Sigmoid colon (tissue), 7 donors: Measurements from ENCODE around the gene HMCN2. TPM values are rescaled to one million over a fixed set of nuclear protein-coding genes. Genes with fewer than 3 reads are reported as not detected.
A peak's percentile ranks its signal among the peaks of the same experiment; 100 is the strongest.

Experiments used
- DNase-seq: peaks from one replicate; pipeline ENCODE4 v3.0.0-alpha.2; 2019
- H3K27ac ChIP-seq, 4 donors: fragments of 200-600 bp; sonication (generic); one replicate each; pipeline ENCODE4 v1.5.1; 2016 to 2019; ENCODE audit warnings: mild to moderate bottlenecking in 1 of 4
- H3K27me3 ChIP-seq, 3 donors: fragments of 200-600 bp; sonication (generic); one replicate each; pipeline ENCODE4 v1.5.1; 2019; ENCODE audit warnings: mild to moderate bottlenecking in 1 of 3
- H3K36me3 ChIP-seq, 4 donors: fragments of 200-600 bp; sonication (generic); one replicate each; pipeline ENCODE4 v1.5.1; 2016 to 2019
- H3K4me1 ChIP-seq, 4 donors: fragments of 200-600 bp; sonication (generic); one replicate each; pipeline ENCODE4 v1.5.1; 2017 to 2019
- H3K4me3 ChIP-seq, 4 donors: fragments of 200-600 bp; sonication (generic); one replicate each; pipeline ENCODE4 v1.5.1; 2017 to 2019; ENCODE audit warnings: mild to moderate bottlenecking in 2 of 4, moderate library complexity in 1 of 4
- H3K9me3 ChIP-seq, 4 donors: fragments of 200-600 bp in 3 of 4; sonication (generic) in 3 of 4; one replicate each; pipeline versions ENCODE4 v1.5.1 to v1.6.1; 2013 to 2019
- EP300 ChIP-seq, 4 donors: sonication (generic); formaldehyde crosslinking; IDR thresholded peaks; one replicate each; pipeline ENCODE4 v1.6.1; 2017; ENCODE audit warnings: antibody characterized with exemption in 4 of 4
- POLR2A ChIP-seq, 2 donors: fragments of 450-650 bp; IDR thresholded peaks; one replicate each; pipeline ENCODE4 v1.6.1; 2016; ENCODE audit warnings: antibody characterized with exemption in 2 of 2, mild to moderate bottlenecking in 2 of 2, moderate library complexity in 2 of 2
- POLR2AphosphoS5 ChIP-seq, 4 donors: sonication (generic); formaldehyde crosslinking; IDR thresholded peaks; one replicate each; pipeline ENCODE4 v1.6.1; 2017; ENCODE audit warnings: antibody characterized with exemption in 4 of 4
- WGBS, 2 donors: extraction: QIAGEN DNeasy Blood & Tissue Kit; methylation state at CpG; one replicate each; pipeline ENCODE4 v1.1.7; 2013; 5-methylcytosine and 5-hydroxymethylcytosine counted together
- intact Hi-C: fragments of 100-400 bp; cut with DNase I; formaldehyde crosslinking; loops from one replicate; pipeline ENCODE4 v1.15.1; 2023
- polyA plus RNA-seq, 3 donors: library from polyadenylated mRNA; stranded (reverse); fragments of 200-250 nt; gene quantifications; one replicate each; pipeline ENCODE4 v1.2.3, GENCODE V29; 2013
- total RNA-seq, 4 donors: library from RNA; depleted of rRNA; stranded (reverse); fragments of >200 nt; gene quantifications; one replicate each; pipeline ENCODE4 v1.1.0, GENCODE V29; 2016
- TF ChIP-seq, protein P1 (sequence below), 4 experiments: fragments of 450-650 bp in 3 of 4; fragments of 200-600 bp in 1 of 4; IDR thresholded peaks; one replicate each; pipeline ENCODE4 v1.5.1; 2016 to 2019; ENCODE audit warnings: antibody characterized with exemption in 4 of 4, mild to moderate bottlenecking in 3 of 4, moderate library complexity in 2 of 4
- donor health status: healthy with polysubstance abuse.
- donor health status: Bipolar disorder and iron deficiency.
- donor health status: healthy.

The HMCN2 gene
- total and polyA plus RNA-seq, 7 donors, result 3.6 to 106 (median 13.2) TPM

- Histone ChIP-seq H3K9me3 (no peaks in the 10 kb centered on the region), H3K4me3 (no peak overlapping the region), H3K27ac (no peak overlapping the region), H3K36me3 (no peaks in the 10 kb centered on the region), H3K4me1 (peaks cover 0 to 27% (median 21%) of the 10 kb centered on the region in 4 donors), H3K27me3 (no peaks in the 10 kb centered on the region)
- TF ChIP-seq EP300 (IDR thresholded peaks at IDR 0.05) (no peak), POLR2AphosphoS5 (IDR thresholded peaks at IDR 0.05) (no peak), POLR2A (IDR thresholded peaks at IDR 0.05) (no peak)
- TF ChIP-seq, protein P1, sequence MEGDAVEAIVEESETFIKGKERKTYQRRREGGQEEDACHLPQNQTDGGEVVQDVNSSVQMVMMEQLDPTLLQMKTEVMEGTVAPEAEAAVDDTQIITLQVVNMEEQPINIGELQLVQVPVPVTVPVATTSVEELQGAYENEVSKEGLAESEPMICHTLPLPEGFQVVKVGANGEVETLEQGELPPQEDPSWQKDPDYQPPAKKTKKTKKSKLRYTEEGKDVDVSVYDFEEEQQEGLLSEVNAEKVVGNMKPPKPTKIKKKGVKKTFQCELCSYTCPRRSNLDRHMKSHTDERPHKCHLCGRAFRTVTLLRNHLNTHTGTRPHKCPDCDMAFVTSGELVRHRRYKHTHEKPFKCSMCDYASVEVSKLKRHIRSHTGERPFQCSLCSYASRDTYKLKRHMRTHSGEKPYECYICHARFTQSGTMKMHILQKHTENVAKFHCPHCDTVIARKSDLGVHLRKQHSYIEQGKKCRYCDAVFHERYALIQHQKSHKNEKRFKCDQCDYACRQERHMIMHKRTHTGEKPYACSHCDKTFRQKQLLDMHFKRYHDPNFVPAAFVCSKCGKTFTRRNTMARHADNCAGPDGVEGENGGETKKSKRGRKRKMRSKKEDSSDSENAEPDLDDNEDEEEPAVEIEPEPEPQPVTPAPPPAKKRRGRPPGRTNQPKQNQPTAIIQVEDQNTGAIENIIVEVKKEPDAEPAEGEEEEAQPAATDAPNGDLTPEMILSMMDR (IDR thresholded peaks at IDR 0.05), result no peak
- intact Hi-C loops, result no loop called here
- 86 to 90% methylated on average over 13 of the region's 13 CpGs for WGBS, 2 donors
- DNase-seq, result peak; percentile 53
Observed at GRCh38 chr9:130244548-130245165, 20.9 kb upstream of the HMCN2 start.

- no peaks in the 10 kb centered on the region for H3K36me3 ChIP-seq
- intact Hi-C loops, result no loop called here
Observed at GRCh38 chr9:130245474-130245873, 20.1 kb upstream of the HMCN2 start.

DNA sequence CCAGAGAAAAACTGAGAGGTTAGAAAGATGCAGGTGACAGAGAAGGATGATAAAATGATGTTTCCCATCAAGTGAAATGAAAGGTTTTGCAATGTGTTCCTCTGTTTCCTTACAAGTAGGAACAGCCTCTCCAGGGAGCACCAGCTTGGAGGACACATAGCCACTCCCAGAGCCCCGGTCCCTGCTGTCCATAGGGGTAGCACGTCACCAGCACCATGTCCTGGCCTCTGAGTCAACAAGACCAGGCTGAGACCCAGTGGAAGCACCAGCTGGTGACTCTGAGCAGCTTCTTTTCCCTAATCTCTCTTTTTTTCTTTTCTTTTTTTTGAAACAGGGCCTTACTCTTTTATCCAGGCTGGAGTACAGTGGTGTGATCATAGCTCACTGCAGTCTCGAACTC lies 19.4 kb upstream of the HMCN2 start:
- H3K4me1 ChIP-seq, result peaks cover 0 to 13% (median 11%) of the 10 kb centered on the region in 4 donors
- peak; percentile 36 for DNase-seq
- intact Hi-C loops, result no loop called here
- H3K27ac ChIP-seq, result no peak overlapping the region
- no peaks in the 10 kb centered on the region for H3K9me3 ChIP-seq
- no peak overlapping the region for H3K4me3 ChIP-seq
- no peaks in the 10 kb centered on the region for H3K36me3 ChIP-seq
- 83 to 91% methylated on average over 3 of the region's 3 CpGs for WGBS, 2 donors
- TF ChIP-seq POLR2A (IDR thresholded peaks at IDR 0.05) (no peak), EP300 (IDR thresholded peaks at IDR 0.05) (no peak), POLR2AphosphoS5 (IDR thresholded peaks at IDR 0.05) (no peak)
- TF ChIP-seq, protein P1 (IDR thresholded peaks at IDR 0.05), result no peak
- no peaks in the 10 kb centered on the region for H3K27me3 ChIP-seq

More at GRCh38 chr9:130245474-130245873, 20.1 kb upstream of the HMCN2 start:
- WGBS, 2 donors, result 85 to 93% methylated on average over 11 of the region's 11 CpGs
- H3K4me3 ChIP-seq, result no peak overlapping the region
- H3K27me3 ChIP-seq, result no peaks in the 10 kb centered on the region
- H3K9me3 ChIP-seq, result no peaks in the 10 kb centered on the region
- peak; percentile 51 for DNase-seq
- no peak for TF ChIP-seq POLR2AphosphoS5 (IDR thresholded peaks at IDR 0.05)
- TF ChIP-seq, protein P1 (IDR thresholded peaks at IDR 0.05), result no peak
- no peak for TF ChIP-seq POLR2A (IDR thresholded peaks at IDR 0.05)
- no peak for TF ChIP-seq EP300 (IDR thresholded peaks at IDR 0.05)
- peaks cover 0 to 19% (median 15%) of the 10 kb centered on the region in 4 donors for H3K4me1 ChIP-seq
- H3K27ac ChIP-seq, result no peak overlapping the region

DNA sequence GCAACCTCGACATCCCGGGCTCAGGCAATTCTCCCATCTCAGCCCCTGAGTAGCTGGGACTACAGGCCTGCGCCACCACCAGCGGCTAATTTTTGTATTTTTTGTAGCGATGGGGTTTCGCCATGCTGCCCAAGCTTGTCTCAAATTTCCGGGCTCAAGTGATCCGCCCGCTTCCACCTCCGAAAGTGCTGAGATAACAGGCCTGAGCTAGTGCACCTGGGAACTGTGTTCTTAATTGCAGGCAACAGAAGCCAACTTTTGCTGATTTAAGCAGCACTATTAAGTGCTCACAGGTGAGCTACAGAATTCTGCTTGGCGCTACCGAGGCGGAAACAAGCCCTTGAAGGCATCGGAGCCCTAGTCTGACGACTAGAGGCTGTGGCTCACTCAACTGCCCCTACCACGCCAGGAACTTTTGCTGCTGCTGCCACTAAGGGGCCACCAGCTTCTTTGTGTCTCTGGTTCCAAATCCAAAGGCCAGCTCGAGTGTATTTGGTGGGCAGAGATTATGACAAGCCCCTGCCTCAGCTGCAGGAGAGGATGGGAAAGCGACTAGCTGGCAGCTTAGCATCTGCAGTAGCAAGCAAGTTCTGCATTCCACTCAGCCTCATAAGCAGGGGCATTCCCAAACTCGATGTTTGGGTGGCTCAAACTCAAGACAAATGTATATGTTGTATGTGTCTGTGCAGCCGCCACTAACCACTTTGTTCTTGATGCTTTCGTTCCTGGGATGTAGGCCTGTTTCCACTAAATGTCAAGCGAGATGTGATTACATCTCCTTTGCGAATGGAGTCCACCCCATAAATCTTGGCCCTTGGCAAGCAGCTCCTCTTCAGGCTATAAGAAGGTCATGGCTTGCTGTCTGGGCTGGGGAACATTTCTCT lies 10.6 kb upstream of the HMCN2 start:
- Histone ChIP-seq H3K36me3 (no peaks in the 10 kb centered on the region), H3K27ac (peak overlapping the region in 1 of 4 donors; percentile 40), H3K27me3 (no peaks in the 10 kb centered on the region), H3K4me3 (no peak overlapping the region), H3K9me3 (no peaks in the 10 kb centered on the region), H3K4me1 (peaks cover 0 to 14% (median 4%) of the 10 kb centered on the region in 4 donors)
- TF ChIP-seq, protein P1 (IDR thresholded peaks at IDR 0.05), result no peak
- DNase-seq, result peak; percentile 39
- WGBS, 2 donors, result 83 to 86% methylated on average over 23 of the region's 23 CpGs
- intact Hi-C loops, result no loop called here
